ENCODE results near the gene C6orf62.
"Not testable (repeated sequence)": the region's sequence is repeated elsewhere in the genome, so short reads cannot be mapped to it uniquely, and the experiment has no call there.

DNA sequence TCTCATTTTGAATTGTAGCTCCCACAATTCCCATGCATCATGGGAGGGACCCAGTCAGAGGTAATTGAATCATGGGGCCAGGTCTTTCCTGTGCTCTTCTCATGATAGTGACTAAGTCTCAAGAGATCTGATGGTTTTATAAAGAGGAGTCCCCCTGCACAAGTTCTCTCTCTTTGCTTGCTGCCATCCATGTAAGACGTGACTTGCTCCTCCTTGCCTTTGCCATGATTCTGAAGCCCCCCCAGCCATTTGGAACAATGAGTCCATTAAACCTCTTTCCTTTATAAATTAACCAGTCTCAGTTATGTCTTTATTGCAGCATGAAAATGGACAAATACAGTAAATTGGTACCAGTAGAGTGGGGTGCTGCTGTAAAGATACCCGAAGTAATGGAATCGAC, 11.7 kb upstream of the C6orf62 start:
- not testable (repeated sequence) for TF ChIP-seq POLR2A (IDR thresholded peaks at IDR 0.05)
- TF ChIP-seq, protein P1, sequence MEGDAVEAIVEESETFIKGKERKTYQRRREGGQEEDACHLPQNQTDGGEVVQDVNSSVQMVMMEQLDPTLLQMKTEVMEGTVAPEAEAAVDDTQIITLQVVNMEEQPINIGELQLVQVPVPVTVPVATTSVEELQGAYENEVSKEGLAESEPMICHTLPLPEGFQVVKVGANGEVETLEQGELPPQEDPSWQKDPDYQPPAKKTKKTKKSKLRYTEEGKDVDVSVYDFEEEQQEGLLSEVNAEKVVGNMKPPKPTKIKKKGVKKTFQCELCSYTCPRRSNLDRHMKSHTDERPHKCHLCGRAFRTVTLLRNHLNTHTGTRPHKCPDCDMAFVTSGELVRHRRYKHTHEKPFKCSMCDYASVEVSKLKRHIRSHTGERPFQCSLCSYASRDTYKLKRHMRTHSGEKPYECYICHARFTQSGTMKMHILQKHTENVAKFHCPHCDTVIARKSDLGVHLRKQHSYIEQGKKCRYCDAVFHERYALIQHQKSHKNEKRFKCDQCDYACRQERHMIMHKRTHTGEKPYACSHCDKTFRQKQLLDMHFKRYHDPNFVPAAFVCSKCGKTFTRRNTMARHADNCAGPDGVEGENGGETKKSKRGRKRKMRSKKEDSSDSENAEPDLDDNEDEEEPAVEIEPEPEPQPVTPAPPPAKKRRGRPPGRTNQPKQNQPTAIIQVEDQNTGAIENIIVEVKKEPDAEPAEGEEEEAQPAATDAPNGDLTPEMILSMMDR (IDR thresholded peaks at IDR 0.05) = not testable (repeated sequence)

Data from prostate gland (tissue), 2 donors.